TTC549 (cell line): Measurements from ENCODE around the gene AOPEP.
"Not testable (repeated sequence)": the region's sequence is repeated elsewhere in the genome, so short reads cannot be mapped to it uniquely, and the experiment has no call there.

Experiments used
- FAIRE-seq: peaks from 2 replicates; lab custom pipeline; 2012; peaks lifted over from hg19 to GRCh38; lab: Jason Lieb, UNC

AOPEP gene

DNA sequence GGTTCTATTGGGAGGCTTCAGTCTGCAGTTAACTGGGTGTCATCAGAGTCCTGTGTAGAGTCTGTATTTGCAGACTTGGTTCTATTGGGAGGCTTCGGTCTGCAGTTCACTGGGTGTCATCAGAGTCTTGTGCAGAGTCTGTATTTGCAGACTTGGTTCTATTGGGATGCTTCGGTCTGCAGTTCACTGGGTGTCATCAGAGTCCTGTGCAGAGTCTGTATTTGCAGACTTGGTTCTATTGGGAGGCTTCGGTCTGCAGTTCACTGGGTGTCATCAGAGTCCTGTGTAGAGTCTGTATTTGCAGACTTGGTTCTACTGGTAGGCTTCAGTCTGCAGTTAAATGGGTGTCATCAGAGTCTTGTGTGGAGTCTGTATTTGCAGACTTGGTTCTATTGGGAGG, 239.5 kb downstream of the AOPEP start:
- not testable (repeated sequence) for FAIRE-seq

DNA sequence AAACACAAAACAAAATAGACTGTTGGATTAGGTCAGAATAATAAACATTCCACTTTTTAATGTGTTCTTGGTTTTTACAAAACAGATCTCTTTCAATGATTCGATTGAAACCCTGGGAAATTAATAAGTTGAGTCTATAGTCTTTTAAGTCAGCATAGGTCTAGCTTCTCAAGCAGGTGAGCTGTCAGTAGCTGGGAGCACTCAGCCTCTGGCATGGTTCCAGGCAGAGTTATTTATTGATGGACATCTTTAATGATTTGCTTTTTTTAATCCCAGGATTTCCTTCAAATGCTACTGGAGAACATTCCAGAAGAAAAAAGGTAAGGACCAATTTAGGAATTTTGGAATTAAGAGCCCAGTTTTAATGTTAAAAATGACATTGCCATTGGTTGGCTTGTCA, 241.0 kb downstream of the AOPEP start:
- no peak for FAIRE-seq

DNA sequence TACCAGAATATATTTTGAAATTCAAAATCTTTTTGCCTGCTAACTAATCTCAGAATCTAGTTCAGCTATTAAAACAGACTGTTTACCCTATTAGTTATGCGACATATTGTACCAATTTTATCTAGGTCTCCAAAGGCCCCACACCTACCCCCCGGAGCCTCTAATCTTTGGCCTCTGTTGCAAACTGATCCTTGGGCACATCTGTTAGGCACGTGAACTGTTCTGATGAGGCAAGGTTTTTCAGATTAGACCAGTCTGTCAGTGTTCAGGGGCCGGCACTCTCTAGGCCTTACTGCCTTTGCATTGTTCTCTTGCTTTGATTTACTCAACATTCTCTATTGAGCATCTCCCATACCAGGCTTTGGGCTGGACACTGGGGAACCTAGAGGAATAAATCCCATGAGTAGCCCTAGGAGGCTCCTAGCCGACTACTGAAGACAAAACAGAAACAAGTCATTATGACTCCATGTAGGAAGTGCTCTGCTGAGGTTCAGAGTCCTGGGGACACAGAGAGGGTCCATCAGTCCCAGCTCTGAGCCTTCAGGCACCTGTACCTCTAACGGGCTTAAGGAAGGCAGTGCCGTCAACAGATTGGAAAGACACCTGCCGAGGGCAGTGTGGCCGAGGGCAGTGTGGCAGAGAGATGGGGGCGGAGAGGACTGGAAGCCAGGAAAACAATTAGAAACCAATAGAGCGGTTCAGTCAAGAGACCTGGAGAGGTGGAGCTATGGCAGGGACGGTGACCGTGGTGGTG, 245.1 kb downstream of the AOPEP start:
- no peak for FAIRE-seq

DNA sequence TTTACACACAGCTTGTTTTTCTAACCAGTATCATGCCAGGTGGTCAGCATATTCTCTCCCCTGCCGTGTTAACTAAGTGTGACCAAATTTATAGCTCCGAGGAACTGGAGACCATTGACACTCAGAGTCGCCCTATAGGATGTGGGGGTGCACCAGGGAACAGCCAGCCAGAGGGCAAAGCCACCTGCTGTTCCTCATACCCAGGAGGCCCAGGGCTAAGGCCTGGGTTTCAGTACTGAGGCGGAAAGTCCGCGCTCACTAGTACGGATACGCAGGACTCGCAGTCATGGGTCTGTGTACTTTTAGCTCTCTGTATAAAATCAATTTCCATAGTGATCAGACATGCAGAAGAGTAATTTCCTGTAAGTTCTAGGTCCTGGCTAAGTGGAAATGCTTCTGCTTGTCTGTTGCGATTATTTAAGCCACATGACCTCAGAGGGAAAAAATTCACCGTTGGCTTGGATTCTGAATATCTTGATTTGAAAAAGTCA, 247.0 kb downstream of the AOPEP start:
- no peak for FAIRE-seq

DNA sequence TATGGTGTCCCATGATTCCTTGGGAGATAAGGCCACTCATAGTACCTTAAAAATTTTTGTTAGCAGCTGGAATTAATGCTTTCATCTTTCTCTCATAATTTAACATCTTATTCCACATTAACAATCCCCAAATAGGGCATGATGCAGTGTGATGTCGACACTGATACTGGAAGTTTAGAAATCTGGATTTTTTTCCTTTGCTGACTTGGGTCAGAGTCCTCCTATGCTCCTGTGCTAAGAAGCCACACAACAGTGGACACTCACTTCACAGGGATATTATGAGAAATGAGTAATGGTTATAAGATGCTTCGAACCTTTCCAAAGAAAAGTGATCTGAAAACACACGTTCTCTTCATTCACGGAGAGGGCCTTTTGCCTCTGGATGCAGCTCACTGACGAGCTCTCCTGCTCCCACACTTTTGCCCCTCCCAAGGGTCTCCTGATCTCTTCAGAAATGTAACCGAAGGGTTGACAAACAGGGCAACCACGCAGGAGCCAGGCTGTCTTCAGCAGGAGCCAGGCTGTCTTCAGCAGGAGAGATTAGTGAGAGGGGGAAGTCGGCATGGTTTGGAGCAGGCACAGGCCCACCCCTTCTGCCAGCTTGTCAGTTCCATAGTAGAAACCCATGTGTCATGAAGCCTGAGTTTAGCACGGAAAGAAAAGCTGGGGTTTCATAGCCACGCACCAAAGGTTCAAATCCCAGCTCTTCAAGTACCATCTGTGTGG, 247.8 kb downstream of the AOPEP start:
- no peak for FAIRE-seq

DNA sequence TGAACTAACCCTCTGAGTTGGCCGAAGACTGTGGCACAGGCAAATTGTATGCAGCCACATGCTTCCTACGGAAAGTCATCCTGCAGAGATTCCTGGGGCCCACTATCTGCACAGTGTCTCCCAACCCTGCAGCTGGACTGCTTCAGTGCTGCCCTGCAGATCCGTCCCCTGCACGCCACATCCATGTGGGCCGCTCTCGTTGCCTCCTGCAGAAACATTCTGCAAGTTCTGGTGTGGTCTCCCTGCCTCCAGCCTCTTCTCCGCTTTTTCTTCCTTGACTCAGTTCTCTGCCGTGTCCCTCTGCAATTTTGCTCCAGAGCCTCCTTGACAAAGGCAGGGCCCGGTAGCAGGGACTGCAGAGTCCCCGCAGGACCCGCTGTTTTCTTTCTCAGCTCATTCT, 249.0 kb downstream of the AOPEP start:
- FAIRE-seq: no peak

DNA sequence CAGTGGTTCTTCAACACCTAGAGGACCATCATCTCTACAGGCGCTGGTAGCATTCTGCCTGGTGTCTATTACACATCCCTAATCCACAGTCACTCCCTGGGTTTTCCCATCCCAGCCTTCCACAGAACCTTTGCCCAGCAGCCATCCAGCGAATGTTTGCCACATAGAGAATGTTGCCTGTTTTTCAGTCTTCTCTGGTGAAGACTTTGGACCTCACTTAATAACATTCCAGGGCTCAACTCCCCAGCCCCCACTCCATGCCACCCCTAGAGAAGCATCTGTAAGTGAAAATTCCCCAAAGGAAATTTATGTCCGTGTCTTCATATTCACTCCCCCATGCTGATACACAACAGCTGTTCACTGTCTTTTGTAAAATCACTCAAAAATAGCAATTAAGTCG, 249.6 kb downstream of the AOPEP start:
- FAIRE-seq: no peak

DNA sequence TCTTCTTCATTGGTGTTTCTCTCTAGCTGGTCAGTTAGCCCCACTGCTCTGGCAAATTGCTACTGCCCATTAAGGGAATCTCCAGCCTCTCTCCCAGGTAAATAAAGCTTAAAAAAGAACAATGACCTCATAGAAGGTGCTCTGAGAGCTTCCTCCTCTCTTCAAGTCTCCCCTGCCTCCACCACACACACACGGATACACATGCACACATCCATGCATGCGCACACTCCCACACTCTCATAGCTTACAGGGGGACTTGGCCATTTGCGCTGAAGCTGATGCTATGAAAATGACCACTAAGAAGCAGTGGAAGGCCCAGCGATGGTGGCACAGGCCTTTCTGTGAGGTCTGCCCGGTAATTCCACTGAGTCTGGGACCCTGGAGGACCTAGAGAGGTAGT, 250.9 kb downstream of the AOPEP start:
- FAIRE-seq: no peak

DNA sequence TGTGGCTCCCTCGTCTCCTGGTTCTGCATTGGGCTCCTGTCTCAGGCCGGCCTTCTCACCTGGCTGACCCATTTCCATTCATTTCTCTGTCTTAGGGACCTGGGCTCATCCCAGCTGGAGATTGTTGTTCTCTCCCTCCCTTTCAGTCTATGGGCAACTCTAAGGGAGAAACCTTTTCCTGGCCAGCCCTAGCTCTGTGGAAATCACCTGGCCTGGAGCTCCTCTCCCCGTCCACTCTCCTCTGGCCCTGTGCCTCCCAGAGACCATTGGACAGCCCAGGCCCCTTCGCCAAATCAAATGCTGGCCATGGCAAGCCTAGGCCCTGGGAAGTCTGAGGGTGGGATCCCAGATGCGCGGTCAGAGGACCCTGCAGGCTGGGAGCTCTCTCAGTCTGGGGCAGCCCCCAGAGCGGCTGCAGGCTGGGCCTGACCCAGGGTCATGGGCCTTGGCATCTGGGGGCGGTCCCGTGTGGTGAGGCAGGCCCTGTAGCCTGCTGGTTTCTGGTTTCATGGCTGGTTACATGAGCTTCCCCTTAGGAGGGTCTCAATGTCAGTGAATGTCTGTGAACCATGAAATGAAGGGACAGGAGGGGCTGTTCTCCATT, 253.5 kb downstream of the AOPEP start:
- no peak for FAIRE-seq

DNA sequence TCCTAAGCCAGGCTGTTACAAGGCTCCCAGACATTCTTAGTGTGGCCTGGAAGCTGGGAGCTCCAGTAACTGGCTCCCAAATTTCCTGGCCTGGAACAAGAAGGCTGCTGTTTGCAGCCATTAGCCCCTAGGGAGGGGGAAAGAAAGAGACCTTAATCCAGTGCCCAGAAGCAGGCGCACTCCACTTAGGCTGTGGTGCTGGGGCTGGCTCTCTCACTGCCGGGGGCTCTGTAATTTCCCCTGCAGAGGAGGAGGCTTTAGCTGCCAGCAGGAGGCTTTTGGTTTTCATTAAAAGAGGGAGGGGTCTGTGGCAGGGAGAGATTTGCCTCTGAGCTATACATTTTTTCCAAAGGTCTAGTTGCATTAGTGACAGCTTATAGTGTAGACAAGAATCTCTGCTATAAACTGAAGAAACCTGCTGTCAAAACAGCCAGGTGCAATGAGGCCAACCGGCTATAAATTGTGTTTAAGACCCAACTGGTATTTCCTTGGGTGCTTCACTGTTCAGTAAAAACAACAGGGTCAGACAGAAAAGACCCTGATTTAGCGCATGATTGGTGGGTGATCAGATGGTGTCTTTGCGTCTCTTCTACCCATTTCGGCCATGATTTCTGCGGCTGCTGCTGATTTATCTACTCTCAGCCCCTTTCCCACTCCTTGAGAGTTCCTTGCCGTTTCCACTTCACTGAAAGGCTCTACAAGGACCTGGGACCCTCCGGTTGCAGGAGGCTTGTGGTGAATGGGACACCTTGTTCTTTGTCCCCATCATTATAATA, 254.6 kb downstream of the AOPEP start:
- FAIRE-seq: no peak

DNA sequence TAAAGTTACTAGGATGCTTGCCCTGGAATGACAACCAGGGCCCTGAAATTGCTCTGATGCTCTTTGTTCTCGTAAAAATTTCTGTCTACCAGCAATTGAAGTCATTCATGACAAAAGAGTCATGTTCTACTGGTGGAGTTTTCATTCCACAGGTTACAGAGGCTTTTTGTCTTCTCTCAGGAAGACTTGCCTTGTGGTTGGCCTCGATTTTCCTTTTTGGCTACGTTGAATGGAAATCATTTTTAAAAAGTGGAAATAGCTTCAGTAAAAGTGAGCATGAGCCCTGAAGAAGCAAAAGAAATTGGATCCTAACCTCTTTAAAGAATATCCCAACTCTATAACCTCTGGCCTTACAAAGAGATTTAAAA, 255.2 kb downstream of the AOPEP start:
- FAIRE-seq: no peak

DNA sequence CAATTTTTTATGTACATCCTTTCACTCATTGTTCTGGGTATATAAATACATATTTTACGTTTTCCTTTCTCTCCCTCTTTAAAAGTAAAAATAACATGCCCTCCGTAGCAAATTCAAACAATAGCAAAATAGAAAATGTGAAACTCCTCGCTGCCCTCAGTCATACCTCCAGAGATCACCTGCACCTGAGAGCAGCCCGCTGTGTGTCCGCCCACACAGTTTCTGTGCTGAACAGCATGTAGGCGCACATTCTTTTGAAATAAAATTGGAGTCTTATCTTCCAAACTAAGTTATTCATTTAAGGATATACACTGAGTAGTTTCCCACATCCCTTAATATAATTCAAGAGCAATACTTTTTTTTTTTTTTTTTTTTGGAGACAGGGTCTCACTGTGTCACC, 255.7 kb downstream of the AOPEP start:
- FAIRE-seq: no peak

DNA sequence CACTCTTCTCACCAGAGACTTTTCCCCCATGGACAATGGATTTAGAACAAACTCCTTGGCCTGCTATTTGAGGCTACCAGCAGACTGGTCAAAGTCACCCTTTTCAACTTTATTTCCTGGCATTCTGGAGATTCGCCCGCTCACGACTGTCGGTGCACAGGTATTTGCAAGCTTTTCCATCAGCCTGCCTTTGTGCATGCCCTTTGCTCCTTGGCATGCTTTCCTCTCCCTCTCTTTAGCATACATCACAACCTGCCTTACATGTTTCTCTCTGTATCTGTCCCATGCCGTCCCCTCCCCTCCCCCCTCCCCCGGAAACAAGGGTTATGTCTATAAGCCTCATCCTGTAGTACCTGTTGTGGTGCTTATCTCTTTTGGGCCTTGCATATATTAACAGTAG, 257.1 kb downstream of the AOPEP start:
- FAIRE-seq: no peak

DNA sequence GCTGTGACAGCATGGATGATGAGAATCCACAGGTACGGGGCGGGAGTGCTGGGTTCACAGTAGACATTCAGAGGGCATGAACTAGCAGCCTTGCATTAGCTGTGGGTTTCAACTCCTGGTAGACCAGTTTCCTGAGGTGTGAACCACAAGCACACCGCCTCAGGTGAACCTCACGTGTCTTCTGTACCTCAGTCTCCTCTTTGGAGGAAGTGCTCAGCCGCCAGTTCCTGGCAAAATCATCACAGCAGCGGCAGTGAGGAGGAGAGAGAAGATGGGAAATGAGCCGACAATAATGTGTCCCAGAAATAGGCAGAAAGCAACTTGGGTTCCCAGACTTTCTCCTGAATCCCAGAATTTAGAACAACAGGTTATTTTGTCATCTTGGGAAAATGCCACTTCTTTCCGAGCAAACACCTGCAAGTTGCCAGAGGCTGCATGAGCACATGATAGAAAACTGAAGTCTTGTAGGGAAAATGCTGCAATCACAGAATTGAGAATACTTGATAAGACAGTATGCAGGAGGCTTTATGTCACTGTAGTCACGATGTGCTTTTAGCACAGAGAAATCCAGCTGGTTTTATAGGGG, 258.5 kb downstream of the AOPEP start:
- no peak for FAIRE-seq

DNA sequence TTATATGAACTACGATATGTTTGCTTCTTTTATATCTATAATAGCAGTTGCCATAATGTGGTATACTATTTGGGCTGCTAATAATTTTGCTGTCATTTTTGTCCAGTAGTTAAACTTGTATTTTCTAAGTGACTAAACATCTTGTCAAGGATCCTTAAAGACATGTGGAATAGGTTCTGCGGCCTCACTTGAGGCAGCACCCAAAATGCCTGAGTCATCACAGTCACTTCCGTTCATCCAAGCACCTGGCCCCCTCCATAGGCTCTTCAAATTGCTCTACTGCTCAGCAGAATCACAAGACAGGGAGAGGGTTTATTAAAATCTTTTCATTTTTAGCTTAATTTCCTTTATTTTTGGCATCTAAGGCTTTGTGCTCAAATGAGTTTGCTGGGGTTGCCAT, 259.1 kb downstream of the AOPEP start:
- no peak for FAIRE-seq

DNA sequence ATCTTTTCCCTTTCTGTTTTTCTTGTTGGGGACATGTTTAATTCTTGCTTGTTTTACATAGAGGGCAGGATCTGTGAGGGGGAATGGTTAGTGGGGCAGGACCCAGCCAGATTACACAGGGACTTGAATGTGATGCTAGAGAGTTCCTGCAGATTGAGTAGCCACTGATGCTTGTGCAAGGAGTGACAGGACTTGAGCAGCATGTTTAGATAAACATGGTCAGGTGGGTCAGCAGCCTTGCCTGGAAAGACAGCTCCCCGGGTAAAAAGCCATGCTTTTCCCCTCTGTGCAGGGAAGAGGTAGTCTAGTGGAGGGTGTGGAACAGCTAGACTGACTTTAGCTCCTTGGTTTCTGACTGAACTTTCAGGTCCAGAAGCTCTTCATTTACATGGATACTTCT, 261.2 kb downstream of the AOPEP start:
- FAIRE-seq: no peak

DNA sequence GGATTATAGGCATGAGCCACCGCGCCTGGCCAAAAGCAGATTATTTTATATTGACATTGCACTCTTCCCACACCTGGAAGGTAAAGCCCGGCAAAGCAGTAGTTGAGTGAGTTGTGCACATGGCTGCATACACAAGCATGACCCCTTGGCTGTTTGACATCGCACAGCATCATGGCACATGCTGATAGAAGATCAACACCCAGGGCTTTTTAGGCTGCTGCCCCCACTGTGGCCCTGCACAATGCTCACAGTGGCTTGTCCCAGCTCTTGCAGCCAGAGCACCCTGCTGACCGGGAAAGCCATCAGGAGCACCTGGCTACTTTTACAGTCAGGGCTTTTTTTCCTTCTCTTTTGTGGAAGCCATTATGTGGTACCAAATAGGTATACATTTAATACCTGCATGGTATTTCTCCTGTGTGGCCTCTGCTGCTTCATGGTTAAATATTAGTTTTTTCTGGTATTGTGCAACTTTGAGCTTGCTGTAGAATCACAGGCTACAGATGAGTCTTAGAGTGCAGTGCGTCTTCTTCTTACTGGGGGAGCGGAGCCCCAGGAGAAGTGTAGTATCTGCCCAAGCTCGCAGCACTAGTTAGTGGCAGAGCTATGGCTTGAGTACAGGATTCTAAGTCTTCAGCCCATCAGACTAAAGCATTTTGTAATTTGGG, 264.5 kb downstream of the AOPEP start:
- FAIRE-seq: no peak

DNA sequence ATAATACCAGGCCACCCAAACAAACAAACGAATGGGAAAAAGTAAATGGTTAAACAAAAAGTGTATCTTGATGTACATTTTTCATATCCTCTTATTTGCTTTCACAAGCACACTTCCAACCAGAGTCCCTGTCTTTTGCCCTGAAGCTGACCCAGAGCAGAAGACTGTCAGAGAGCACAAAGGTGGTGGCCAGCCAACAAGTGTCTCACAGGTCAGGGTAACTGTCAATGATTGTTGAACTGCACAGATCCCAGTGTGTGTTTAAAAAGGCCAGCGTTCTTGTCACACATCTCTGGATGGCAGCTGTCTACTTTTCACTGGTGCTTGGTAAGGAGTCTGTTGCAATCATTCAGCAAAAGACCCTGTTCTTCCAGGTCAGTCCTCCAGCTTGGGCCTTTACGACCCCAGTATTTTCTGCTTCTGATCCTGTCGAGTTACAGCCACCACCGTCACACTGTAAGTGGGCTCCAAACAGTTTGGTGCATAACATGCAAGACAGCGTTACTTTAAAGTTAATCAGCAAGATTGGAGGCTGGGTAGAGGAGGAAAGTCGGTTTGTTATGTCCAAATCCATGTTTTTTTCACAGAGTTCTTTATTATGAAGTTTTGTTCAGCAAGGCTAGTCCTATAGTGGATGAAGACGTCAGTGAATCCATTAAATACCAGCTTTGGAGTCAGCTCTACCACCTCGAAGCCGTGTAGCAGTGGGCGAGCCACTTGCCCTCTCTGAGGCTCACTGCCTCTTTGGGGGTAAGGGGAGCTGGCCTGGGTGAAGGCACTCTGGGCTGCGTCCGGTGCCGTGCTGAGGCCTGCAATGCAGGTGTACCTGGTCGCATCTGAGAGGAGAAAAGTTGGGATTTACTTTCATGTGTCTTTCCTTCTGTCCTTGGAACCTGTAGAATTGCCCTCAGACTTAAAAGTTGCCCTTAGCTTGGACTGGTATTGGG, 265.7 kb downstream of the AOPEP start:
- FAIRE-seq: no peak

DNA sequence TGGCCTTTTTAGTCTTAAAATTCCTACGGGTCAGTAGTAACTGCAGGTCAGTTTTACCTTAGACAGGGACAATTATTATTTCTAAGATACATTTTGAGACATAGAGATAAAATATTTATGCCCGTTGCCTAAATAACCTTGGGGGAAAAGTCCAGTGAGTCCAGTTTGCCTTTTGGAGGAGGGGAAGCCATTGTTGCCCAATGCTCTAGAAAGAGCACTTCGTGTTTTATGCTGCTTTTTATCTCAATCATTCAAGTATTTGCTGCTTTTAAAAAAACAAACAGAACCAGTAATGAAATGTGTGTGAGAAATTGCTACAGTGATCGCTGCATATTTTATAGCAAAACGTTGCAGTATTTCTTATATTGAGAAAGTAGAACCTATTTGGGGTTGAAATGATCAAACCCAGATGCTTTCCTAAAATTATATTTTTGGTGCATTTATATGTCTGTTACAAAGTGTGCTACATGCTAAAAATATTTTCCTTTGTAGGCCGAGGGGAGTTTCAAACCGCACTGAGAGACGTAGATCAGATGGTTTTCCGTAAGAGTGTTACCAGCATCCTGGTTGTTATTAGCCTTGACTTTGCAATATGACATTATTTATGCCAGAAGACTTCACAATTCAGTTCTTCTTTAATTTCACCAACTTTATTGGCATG, 266.8 kb downstream of the AOPEP start:
- no peak for FAIRE-seq

DNA sequence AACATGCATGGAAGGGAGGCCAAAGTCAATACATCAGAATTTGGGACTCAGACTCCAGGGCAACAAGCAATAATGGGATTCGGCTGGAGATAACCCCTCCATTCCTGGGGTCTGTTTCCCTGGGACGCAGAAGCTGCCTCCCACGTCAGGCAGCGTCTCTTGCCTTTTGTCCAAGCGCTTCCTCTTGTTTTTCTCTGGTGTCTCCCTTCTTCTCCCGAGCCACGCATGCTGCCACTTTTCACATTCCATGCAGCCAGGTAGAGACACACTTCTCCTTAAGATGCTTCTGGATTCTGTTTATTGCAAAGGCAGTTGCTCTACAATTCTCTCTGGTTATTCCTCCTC, 267.3 kb downstream of the AOPEP start:
- FAIRE-seq: no peak
